SKM-1 treated with dmso at 0.1 percent for 144 hours (cell line): ENCODE measurements around the gene CTIF.
"Not testable (repeated sequence)": the region's sequence is repeated elsewhere in the genome, so short reads cannot be mapped to it uniquely, and the experiment has no call there.

Source experiments
- DNase-seq: peaks from one replicate; lab custom pipeline; 2025; ENCODE audit not compliant: unreplicated experiment; lab: John Stamatoyannopoulos, UW

Gene CTIF

DNA sequence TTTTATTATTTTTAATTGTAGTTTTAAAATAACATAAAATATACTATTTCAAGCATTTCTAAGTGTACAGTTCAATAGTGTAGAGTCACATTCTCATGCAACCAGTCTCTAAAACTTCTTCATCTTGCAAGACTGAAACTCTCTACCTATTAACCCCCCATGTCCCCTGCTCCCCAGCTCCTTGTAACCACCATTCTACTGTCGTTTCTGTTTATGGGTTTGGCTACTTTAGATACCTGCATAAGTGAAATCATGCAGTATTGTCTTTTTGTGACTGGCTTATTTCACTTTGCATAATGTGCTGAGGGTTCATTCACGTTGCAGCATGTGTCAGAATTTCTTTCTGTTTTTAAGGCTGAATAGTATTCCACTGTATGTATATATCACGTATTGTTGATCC is 272.6 kb downstream of the CTIF start:
- no peak for DNase-seq

DNA sequence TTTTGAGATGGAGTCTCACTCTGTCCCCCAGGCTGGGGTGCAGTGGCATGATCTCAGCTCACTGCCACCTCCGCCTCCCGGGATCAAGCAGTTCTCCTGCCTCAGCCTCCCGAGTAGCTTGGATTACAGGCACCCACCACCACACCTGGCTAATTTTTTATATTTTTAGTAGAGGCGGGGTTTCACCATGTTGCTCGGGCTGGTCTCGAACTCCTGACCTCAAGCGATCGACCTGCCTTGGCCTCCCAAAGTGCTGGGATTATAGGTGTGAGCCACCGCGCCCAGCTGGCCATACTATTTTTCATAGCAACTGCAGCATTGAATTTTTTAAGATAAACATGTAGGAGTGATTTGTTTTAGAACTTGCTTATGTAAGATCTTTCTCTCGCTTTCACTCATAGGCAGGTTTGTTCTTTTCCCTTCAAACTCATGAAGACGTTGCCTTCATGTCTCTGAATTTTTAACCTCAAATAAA is 273.2 kb downstream of the CTIF start:
- DNase-seq: not testable (repeated sequence)

- no peak for DNase-seq
Observed at GRCh38 chr18:48813321-48813720, 274.5 kb downstream of the CTIF start.

DNA sequence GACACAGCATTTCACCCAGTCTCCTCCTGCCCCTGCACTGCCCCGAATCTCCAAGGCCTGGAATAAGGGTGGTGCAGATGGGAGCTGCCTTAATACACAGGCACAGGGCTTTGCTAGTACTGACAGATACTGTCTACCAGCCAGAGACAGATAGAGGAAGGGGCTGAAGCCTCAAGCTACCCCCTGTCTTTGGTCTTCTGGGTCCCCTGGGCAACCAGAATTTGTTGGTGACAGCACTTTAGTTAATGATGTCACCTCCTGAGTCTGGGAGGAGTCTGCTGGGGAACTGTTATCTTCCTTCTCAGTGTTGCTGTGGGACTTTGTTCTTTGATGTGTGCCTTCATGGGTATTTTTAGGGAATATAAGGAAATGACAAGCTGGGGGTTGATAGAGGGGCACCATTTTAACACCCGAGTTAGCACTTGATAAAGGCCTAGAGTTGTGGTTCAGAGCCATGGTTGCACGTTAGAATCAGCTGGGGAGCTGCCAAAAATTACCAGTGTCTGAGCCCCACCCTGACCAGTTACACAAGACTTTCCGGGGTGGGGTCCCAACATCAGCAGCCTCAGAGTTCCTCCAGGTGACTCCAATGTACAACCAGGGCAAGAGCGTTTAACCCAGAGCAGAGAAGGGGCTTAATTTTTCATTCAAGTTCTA is 275.1 kb downstream of the CTIF start:
- peak; percentile 21 for DNase-seq

- no peak for DNase-seq
Observed at GRCh38 chr18:48814490-48815178, 275.8 kb downstream of the CTIF start.

DNA sequence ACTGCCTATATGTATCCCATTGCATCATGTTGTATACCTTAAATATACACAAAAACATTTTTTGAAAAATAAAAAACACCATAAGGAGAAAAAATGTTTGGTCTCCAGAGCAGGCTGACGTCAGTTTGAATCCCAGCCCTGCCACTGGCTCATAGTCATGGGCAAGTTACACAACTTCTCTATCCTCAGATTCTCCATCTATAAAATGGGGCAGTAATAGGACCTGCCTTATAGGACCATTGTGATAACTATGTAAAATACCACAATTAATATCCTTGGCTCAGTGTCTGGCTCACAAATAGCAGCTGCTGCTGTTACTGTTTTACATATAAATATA is 276.3 kb downstream of the CTIF start:
- no peak for DNase-seq

GRCh38 chr18:48815581-48816324 is 276.9 kb downstream of the CTIF start:
- DNase-seq: no peak

DNA sequence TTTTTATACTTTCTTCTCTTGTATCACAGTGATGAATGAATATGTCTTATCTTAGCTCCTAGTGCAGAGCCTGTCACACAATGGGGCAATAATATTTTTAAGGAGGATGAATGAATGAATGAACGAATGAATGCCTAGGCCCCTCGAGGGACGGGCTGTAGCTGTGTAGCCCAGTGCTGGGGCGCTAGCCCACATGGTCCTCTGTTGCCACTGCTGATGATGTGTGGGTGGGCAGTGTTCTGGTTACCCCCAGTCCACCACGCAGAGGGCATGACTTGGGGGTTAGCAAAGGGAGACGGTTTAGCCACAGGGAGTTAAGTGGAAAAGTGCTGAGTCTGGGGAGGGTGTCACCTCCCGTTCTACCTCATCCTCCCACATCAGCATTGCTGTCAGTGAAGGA is 277.7 kb downstream of the CTIF start:
- DNase-seq: no peak

GRCh38 chr18:48817021-48817461 is 278.2 kb downstream of the CTIF start:
- DNase-seq: no peak

DNA sequence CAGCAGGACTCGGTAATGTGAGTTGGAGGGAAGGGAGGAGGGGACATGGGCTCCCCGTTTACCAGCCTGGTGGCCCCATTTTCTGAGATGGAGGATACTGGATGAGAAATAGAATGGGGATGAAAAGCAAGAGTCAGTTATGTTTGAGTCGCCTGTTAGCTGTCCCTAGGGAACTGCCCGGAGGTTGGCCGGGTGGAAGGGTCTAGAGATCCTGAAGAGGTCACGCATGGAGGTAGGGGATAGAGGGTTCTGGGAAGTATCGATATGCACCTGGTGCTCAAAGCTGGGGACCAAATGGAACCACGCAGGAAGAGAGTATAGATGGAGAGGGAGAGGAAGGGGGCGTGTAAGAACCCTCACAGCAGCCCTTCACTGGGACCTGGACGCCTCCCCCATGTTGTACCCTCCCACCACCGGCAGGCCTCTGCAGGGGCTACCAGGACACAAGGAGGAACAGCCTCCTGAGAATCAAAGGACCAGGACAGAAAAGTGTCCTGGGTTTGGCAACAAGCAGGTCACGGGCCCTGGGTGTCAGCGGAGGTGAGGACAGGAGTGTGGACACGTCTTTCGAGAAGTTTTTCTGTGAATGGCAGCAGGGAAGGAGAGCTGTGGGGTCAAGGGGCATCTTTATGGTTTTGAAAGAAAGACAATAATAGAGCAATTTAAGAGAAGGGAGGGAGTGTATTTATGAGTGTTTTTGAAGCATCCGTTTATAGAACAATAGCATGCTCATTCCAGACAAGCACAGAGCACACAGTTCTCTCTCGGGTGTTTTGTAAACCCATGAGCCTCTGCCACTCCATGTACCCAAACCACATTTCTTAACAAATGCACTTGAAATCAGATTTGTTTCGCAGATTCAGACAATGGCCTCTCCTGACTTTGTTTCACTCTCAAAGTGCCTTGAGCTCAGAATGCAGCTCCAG is 279.8 kb downstream of the CTIF start:
- DNase-seq: no peak

DNA sequence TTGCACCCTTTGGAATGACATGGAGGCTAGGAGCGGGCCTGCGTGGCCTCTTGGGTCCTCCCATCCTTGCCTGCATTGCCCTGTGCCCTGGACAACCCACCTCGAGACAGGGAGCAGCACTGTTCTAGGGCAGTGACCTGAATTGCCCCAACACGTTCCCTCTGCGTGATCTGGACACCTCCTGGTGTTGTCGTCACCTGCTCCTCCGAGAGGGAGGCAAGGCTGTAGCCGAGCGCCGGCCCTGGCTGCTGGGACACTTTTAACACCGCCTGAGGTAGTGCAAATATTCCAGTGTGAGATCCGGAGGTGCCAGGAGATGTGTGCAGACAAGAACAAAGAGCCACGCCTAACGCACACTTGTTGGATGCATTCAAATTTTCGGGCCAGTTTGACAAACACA is 280.4 kb downstream of the CTIF start:
- no peak for DNase-seq

DNA sequence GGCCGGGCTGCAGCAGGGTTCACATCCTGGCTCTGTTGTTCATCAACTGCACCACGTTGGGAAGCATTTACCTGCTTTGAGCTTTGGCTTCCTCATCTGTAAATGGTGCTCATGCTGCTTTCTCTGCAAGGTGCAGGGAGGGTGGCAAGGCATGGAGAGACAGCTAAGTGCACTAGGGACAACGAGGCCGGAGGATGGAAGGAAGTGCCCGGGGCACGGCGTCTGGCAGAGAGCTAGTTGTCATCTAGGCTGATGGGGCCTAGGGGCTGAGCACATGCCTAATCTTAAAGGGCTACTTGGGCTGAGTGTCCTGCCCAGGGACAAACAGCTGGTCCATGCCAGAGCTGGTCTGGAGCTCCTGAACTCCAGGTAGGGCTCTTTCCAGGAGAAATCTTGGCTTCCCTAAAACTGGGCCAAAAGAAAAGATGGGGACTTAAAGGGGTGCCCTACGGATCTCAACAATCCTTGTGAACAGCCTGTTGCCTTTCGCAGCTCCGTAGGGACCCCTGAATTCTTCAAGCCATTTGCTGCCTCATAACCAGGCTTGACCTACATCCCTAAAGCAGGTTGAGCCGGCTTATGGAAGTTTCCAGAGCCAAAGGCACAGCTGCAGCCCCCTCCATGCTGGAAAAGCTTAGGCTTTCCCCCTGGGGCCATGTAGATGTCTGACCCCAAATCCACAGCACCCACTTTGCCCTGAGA is 281.1 kb downstream of the CTIF start:
- no peak for DNase-seq

- DNase-seq: no peak
Observed at GRCh38 chr18:48820483-48821250, 281.8 kb downstream of the CTIF start.

DNA sequence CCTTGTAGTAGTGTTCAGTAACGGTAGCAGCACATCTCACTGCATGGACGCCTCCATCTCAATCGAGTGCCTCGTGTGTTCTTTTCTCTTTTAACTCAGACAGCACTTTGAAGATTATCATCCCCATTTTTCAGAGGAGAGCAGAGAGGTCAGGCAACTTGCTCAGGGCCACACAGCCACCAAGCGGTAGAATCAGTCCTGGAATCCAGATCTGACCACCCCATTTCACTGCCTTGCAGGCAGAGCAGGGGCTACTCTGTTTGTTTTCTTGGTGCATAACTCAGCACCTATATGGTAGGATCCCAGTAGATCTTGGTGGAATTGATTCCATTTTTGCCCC is 282.4 kb downstream of the CTIF start:
- DNase-seq: no peak

- DNase-seq: no peak
Observed at GRCh38 chr18:48821845-48822244, 283.0 kb downstream of the CTIF start.

DNA sequence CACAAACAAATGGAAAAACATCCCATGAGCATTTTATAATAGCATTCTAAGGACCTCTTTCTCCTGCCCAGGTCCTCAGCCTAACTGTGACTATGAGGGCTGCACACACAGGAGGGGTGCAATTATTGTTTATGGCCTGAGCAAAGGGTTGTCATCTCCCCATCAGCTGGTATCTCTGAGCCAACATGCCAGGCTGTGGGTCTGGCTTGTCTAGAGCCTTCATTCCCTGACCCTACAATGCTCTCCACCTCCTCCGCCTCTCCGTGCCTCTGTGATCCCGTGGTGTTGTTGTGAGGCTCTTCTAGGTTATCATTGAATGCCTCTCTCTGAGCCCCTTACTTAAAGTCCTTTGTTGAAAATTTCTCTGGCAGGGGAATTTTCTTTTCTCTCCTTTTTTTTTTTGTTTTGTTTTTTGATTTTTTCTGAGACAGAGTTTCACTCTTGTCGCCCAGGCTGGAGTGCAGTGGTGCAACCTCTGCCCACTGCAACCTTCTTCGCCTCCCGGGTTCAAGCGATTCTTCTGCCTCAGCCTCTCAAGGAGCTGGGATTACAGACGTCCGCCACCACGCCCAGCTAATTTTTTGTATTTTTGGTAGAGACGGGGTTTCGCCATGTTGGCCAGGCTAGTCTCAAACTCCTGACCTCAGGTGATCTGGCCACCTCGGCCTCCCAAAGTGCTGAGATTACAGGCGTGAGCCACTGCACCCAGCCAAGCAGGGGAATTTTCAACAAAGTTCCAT is 285.6 kb downstream of the CTIF start:
- DNase-seq: no peak

DNA sequence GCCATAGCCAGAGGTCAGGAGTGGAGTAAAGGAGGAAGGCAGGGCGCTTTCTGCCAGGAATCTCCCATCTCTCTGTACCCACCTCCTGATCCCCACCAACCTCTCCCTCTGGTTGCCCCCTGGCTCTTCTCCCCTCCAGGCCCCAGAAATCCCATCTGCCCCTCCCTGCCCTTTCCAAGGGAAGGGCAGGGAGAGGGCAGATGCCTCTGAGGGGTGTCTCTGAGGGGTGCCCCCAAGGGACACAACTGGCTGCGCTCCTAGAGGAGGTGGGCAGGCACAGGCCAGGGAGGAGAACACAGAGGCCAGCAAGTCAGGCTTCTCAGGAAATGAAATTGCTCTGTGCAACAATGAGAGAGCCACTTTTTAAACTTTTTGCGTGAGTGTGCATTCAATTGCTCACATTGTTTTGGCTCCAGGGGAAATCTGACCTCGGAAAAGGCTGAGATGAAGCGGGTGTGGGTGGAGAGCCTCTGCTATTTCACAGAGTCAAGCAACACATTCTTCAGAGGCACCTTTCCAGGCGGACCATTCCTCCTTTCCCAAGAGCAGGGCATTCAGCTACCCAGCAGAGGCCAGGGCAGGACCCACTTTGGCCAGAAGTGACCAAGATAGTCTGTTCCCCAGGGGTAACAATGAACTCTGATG is 286.4 kb downstream of the CTIF start:
- no peak for DNase-seq

- no peak for DNase-seq
Observed at GRCh38 chr18:48826271-48826670, 287.4 kb downstream of the CTIF start.

- no peak for DNase-seq
Observed at GRCh38 chr18:48826806-48827205, 288.0 kb downstream of the CTIF start.
